Mesothelial cell of epicardium (in vitro differentiated cells): ENCODE data around the gene MEIS1. TPM values are rescaled to one million over a fixed set of nuclear protein-coding genes. Genes with fewer than 3 reads are reported as not detected.

Experiments used
- DNase-seq, 2 experiments: peaks; one replicate each; pipeline ENCODE4 v3.0.0; 2021; ENCODE audit warnings: low spot score in 2 of 2; ENCODE audit not compliant: unreplicated experiment in 2 of 2
- H3K27ac Mint-ChIP-seq: 2 replicates; pipeline ENCODE4 v1.8.0; 2021; ENCODE audit warnings: mixed read lengths
- H3K27me3 Mint-ChIP-seq: 2 replicates; pipeline ENCODE4 v1.8.0; 2021; ENCODE audit warnings: low read depth, mixed read lengths
- H3K36me3 Mint-ChIP-seq: 2 replicates; pipeline ENCODE4 v1.8.0; 2021; ENCODE audit warnings: mixed read lengths
- H3K4me1 Mint-ChIP-seq: 2 replicates; pipeline ENCODE4 v1.8.0; 2021; ENCODE audit warnings: mixed read lengths
- H3K4me3 Mint-ChIP-seq: 2 replicates; pipeline ENCODE4 v1.8.0; 2021; ENCODE audit warnings: mild to moderate bottlenecking, moderate library complexity, mixed read lengths
- H3K9me3 Mint-ChIP-seq: 2 replicates; pipeline ENCODE4 v1.8.0; 2021; ENCODE audit warnings: mixed read lengths
- total RNA-seq: library from RNA; stranded (reverse); gene quantifications from 3 replicates; pipeline ENCODE4 v1.2.1, GENCODE V29; 2021
- TF ChIP-seq, protein P1 (sequence below): fragments of 200-600 bp; sonication (generic); IDR thresholded peaks from one replicate; pipeline ENCODE4 v1.5.0; 2021; ENCODE audit warnings: antibody characterized with exemption; ENCODE audit not compliant: unreplicated experiment

Gene MEIS1
- total RNA-seq, 1 donor from 2014 or later: 324 TPM

DNA sequence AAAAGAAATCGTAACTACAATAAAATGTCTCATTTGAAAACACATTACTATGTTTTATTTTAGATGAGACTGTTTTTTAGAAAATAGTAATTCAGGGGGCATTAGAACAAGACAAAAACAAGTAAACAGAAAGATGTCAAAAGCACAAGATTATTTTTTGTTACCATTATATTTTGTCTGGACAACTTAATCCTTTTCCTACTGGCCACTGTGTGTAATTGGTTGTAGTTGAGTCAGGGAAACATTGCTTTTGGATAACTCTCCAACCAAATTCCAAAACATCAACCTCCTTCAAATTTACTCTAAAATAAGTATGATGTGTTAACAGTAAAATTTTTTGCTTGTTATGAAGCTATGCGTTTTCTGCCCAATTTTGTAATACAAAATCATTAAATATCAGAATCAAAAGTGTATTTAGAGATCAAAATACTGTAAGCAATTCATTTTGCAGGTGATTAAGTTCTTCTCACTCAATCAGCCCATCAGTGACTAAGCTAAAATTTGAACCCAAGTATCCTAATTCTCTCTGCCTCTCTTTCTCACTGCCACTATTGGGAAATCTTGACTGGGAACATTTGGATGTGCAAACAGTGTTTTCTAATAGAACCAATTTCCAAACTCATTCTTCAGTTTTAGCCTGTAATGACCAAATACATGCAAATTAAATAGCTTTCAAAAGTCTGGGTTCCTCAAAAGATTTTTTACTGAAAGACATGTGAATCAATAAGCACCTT, 11.4 kb upstream of the MEIS1 start:
- H3K4me3 Mint-ChIP-seq: no peak overlapping the region
- H3K27me3 Mint-ChIP-seq: peaks cover 2% of the 10 kb centered on the region
- H3K4me1 Mint-ChIP-seq: peaks cover 91% of the 10 kb centered on the region
- TF ChIP-seq, protein P1, sequence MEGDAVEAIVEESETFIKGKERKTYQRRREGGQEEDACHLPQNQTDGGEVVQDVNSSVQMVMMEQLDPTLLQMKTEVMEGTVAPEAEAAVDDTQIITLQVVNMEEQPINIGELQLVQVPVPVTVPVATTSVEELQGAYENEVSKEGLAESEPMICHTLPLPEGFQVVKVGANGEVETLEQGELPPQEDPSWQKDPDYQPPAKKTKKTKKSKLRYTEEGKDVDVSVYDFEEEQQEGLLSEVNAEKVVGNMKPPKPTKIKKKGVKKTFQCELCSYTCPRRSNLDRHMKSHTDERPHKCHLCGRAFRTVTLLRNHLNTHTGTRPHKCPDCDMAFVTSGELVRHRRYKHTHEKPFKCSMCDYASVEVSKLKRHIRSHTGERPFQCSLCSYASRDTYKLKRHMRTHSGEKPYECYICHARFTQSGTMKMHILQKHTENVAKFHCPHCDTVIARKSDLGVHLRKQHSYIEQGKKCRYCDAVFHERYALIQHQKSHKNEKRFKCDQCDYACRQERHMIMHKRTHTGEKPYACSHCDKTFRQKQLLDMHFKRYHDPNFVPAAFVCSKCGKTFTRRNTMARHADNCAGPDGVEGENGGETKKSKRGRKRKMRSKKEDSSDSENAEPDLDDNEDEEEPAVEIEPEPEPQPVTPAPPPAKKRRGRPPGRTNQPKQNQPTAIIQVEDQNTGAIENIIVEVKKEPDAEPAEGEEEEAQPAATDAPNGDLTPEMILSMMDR: peak; percentile 36
- H3K9me3 Mint-ChIP-seq: no peaks in the 10 kb centered on the region
- H3K36me3 Mint-ChIP-seq: no peaks in the 10 kb centered on the region
- DNase-seq: no peak
- H3K27ac Mint-ChIP-seq: peak overlapping the region; percentile 55

DNA sequence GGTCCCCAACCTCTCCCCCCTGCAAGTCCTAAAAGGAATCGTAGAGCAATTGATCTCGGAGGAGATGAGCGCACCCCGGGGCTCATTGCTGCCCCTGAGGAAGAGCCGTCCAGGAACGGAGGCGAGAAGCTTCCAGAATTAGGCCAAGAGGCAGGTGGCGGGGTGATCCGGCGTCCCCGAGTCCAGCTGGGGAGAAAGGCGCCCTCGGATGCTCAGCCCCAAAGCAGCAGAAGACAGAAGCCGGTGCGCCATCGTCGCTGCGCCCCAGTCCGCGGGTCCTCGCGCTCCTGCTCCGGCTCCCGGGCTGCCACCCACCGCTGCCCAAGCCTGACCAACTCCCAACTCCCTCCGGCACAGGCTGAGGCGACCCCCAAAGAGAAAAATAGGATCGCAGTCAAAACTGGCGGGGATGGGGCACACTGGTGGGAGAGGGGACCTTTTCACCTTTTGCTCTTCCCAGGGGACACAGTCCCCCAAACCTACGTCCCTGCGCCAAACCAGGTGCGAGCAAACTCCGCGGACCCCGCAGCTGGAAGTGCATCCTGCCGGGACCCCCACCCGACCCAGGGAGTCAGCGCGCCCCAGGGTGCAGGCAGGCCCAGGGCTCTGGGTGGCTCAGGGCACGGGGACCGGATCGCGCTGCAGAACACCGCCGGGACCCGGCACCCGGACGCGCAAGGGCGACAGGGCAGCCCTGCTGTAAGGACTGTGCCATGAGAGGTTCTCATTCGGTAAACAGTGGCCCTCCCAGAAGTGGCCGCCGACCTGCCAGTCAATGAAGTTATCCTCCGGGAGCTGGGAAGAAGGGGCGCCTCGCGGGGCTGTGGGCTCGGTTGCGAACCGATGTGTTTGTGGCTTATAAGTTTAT, 8.4 kb upstream of the MEIS1 start:
- Mint-ChIP-seq H3K36me3 (no peaks in the 10 kb centered on the region), H3K27ac (peak overlapping the region; percentile 99), H3K9me3 (no peaks in the 10 kb centered on the region), H3K4me3 (peak overlapping the region; percentile 87), H3K4me1 (peaks cover 88% of the 10 kb centered on the region), H3K27me3 (peaks cover 2% of the 10 kb centered on the region)
- TF ChIP-seq, protein P1: no peak
- no peak for DNase-seq

DNA sequence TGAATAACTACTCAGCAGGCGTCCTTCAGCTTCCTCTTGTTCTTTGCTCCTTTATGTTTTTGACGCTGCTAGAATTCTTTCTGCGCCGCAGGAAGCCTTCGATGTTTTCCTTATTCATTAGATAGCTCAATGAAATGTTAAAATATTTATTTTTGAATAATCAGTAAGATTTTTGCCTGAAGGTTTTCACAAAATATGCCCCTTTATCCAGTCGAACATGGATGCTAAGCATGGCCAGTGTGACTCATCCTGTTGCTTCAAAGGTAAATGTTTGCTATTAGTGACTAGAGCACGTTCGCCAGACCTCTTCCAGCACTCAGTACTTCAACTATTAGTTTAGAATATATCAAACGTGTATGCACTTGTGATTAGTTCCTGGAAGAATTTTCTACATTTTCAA, 7.6 kb upstream of the MEIS1 start:
- DNase-seq: no peak
- peak overlapping the region; percentile 87 for H3K4me3 Mint-ChIP-seq
- peaks cover 84% of the 10 kb centered on the region for H3K4me1 Mint-ChIP-seq
- H3K27ac Mint-ChIP-seq: peak overlapping the region; percentile 99
- H3K9me3 Mint-ChIP-seq: no peaks in the 10 kb centered on the region
- H3K27me3 Mint-ChIP-seq: peaks cover 2% of the 10 kb centered on the region
- TF ChIP-seq, protein P1: no peak
- no peaks in the 10 kb centered on the region for H3K36me3 Mint-ChIP-seq

DNA sequence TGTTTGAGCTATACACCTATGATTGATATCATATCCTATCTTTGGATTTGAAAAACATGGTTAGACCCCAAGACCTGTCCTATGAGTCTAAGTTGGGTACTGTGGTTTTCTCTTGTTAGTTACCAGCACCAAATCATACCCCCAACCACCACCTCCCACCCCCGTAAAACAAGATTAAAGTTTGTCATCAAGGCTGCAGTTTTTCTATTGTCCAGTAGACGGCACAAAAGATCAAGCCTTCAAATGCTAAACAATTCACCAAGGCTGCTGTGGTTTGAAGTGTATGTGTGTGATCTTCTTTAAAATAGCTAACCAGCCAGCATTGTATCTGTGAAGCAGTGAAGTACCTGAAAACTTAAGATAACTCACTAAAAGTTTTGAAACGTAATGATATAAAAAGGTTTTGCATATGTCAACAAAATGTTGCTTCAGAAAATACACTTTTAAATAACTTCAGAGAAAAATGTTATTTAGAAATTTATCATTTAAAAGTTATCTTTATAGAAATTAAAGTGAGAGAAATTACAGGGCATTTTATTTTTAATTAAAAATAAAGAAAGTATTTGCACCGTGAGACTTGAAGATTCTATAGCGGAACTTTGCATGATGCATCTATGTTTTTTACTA, 5.8 kb upstream of the MEIS1 start:
- peak overlapping the region; percentile 88 for H3K4me3 Mint-ChIP-seq
- H3K36me3 Mint-ChIP-seq: no peaks in the 10 kb centered on the region
- H3K27me3 Mint-ChIP-seq: peaks cover 2% of the 10 kb centered on the region
- peaks cover 67% of the 10 kb centered on the region for H3K4me1 Mint-ChIP-seq
- H3K27ac Mint-ChIP-seq: peak overlapping the region; percentile 99
- TF ChIP-seq, protein P1: peak; percentile 88
- DNase-seq: no peak
- H3K9me3 Mint-ChIP-seq: no peaks in the 10 kb centered on the region

DNA sequence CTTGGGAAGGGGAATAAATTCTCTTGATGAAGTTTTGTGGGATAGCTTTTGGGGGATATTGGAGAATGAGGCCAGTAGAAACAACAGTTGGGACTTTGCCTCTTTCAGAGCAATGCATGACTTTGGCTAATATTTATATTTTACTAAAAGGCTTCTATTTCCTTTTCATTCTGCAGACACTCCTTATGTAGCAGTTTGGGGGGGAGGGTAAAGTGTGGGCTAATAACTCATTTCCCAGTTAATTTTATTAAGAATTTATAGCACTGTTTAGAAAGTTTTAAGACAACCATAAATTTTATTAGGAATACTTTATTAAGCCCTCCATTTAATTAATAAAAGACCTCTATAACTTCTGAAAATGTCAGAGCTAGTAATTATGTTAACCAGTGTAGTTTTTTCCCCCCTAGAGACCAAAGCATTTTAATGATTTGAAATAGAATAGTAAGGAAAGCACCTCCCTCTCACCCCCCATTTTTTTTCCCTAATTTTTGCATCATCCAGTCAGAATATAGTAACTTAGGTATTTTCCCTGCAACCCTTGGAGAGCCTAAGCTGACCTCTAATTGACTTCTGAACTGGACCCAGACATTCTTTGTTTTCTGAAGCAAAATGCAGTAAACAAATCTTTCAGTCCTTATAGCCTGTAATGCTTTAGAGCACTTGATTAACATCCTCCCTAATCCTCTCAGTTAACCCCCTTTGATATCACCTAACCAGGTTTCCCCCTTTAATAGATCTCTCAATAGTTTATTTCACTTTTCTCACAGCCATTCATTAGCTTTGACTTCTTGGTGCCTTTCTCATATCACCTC, 5.0 kb upstream of the MEIS1 start:
- peak overlapping the region; percentile 88 for H3K4me3 Mint-ChIP-seq
- no peaks in the 10 kb centered on the region for H3K36me3 Mint-ChIP-seq
- peak overlapping the region; percentile 93 for H3K27ac Mint-ChIP-seq
- TF ChIP-seq, protein P1: no peak
- H3K4me1 Mint-ChIP-seq: peaks cover 61% of the 10 kb centered on the region
- no peaks in the 10 kb centered on the region for H3K9me3 Mint-ChIP-seq
- DNase-seq: no peak
- H3K27me3 Mint-ChIP-seq: peaks cover 2% of the 10 kb centered on the region
